K562 (cell line): ENCODE data around the gene TTLL3. TPM values are rescaled to one million over a fixed set of nuclear protein-coding genes. Genes with fewer than 3 reads are reported as not detected.
A peak's percentile ranks its signal among the peaks of the same experiment; 100 is the strongest.

Experiments
- LARP7 ChIP-seq: fragments of 450-650 bp; IDR thresholded peaks from 2 replicates; pipeline ENCODE4 v1.6.1; 2016
- MTF1 ChIP-seq: fragments of 250-450 bp; sonication (Bioruptor Pico); IDR thresholded peaks from 2 replicates; pipeline ENCODE4 v1.9.0; 2021; ENCODE audit warnings: moderate library complexity, mild to moderate bottlenecking, inconsistent platforms, borderline replicate concordance
- ZNF140 ChIP-seq: fragments of 250-450 bp; sonication (Bioruptor Pico); IDR thresholded peaks from 2 replicates; pipeline ENCODE4 v1.8.0; 2021; ENCODE audit warnings: moderate library complexity, mild to moderate bottlenecking, inconsistent platforms
- ZNF24 ChIP-seq: fragments of 450-650 bp; IDR thresholded peaks from 2 replicates; pipeline ENCODE4 v1.6.1; 2016
- polyA plus RNA-seq, 8 experiments: library from polyadenylated mRNA; depleted of rRNA in 4 of 8; stranded (reverse) in 5 of 8; unstranded in 3 of 8; fragments of >200 nt; fragmentation: Nextera tagmentation in 2 of 8; fragmentation: Illumina TruSeq in 1 of 8; extraction: Ambion mirVana in 2 of 8; extraction: Trizol in 1 of 8; gene quantifications; 2 replicates each; pipeline versions ENCODE4 v1.2.1 to v1.2.3, GENCODE V29; 2011 to 2014; ENCODE audit warnings: inconsistent platforms in 1 of 8, missing spikeins in 1 of 8
- total RNA-seq, 7 experiments: library from RNA; depleted of rRNA in 6 of 7; stranded (reverse); fragments of >200 nt in 6 of 7; fragmentation: Illumina TruSeq in 2 of 7; extraction: Trizol in 2 of 7; gene quantifications; 2 replicates each; pipeline versions ENCODE4 v1.2.1 to v1.2.3, GENCODE V29; 2011 to 2021; ENCODE audit warnings: low replicate concordance in 1 of 7
- TF ChIP-seq, protein P1 (sequence below), 2 experiments: fragments of 450-650 bp; formaldehyde crosslinking in 1 of 2; IDR thresholded peaks; 2 replicates each; pipeline versions ENCODE4 v1.4.0 to v1.6.1; 2014 to 2020; ENCODE audit warnings: mild to moderate bottlenecking in 2 of 2, borderline replicate concordance in 1 of 2, low read depth in 1 of 2
- TF ChIP-seq, protein P2 (sequence below): fragments of 450-650 bp; formaldehyde crosslinking; IDR thresholded peaks from 2 replicates; pipeline ENCODE4 v1.4.0; 2022; ENCODE audit warnings: missing genetic modification characterization
- TF ChIP-seq, protein P3 (sequence below): fragments of 450-650 bp; IDR thresholded peaks from 2 replicates; pipeline ENCODE4 v1.6.1; 2018; ENCODE audit warnings: mild to moderate bottlenecking, low read depth; ENCODE audit not compliant: partially characterized antibody
- TF ChIP-seq, protein P4 (sequence below): fragments of 250-450 bp; sonication (Bioruptor Pico); IDR thresholded peaks from 2 replicates; pipeline ENCODE4 v1.5.0; 2020; ENCODE audit warnings: mild to moderate bottlenecking, borderline replicate concordance
- TF ChIP-seq, protein P5 (sequence below): sonication (generic); formaldehyde crosslinking; IDR thresholded peaks from 2 replicates; pipeline ENCODE4 v1.8.0; 2023; ENCODE audit warnings: mild to moderate bottlenecking, missing genetic modification reagents
- TF ChIP-seq, protein P6 (sequence below): sonication (generic); formaldehyde crosslinking; IDR thresholded peaks from 2 replicates; pipeline ENCODE4 v1.8.0; 2022; ENCODE audit warnings: mild to moderate bottlenecking, low read depth, missing genetic modification reagents

TTLL3 gene
- total and polyA plus RNA-seq, 9 of the 15 experiments (the other 6 are each of a cell fraction or from before 2014, with no cell fraction given), result 8.9 to 106 (median 33.2) TPM

DNA sequence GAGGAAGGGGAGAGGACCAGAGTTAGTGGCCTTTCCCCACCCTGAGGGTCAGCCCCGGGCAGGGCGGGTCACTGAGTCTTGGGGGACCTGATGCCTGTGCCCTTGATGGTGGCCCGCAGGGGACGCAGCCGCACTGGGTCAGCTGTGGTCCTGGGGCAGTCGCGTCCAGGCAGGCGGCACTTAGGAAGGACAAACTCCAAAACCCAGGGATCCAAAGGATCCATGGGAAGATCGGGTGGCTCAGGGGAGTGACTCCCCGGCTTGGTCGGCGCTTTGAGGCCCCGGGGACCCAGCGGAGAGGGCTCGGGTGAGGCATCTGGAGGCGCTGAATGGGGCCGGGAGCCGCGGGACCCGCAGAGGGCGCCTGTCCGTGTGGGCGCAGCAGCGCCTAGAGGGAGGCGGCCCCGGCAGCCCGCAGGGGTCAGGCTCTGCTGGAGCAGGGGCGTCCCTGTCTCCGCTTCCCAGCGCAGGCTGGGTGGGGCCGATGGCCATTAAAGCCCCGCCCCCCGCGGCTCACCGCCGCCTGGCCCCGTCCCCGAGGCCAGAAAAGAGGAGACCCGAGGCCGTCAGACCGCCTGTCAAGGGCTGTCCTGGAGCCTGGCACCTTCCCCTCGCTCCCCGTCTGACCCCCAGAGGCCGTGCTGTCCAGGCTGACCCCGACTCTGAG, 52.5 kb downstream of the TTLL3 start (continued):
- TF ChIP-seq, protein P1, sequence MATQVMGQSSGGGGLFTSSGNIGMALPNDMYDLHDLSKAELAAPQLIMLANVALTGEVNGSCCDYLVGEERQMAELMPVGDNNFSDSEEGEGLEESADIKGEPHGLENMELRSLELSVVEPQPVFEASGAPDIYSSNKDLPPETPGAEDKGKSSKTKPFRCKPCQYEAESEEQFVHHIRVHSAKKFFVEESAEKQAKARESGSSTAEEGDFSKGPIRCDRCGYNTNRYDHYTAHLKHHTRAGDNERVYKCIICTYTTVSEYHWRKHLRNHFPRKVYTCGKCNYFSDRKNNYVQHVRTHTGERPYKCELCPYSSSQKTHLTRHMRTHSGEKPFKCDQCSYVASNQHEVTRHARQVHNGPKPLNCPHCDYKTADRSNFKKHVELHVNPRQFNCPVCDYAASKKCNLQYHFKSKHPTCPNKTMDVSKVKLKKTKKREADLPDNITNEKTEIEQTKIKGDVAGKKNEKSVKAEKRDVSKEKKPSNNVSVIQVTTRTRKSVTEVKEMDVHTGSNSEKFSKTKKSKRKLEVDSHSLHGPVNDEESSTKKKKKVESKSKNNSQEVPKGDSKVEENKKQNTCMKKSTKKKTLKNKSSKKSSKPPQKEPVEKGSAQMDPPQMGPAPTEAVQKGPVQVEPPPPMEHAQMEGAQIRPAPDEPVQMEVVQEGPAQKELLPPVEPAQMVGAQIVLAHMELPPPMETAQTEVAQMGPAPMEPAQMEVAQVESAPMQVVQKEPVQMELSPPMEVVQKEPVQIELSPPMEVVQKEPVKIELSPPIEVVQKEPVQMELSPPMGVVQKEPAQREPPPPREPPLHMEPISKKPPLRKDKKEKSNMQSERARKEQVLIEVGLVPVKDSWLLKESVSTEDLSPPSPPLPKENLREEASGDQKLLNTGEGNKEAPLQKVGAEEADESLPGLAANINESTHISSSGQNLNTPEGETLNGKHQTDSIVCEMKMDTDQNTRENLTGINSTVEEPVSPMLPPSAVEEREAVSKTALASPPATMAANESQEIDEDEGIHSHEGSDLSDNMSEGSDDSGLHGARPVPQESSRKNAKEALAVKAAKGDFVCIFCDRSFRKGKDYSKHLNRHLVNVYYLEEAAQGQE (IDR thresholded peaks at IDR 0.05; ENCODE audit: borderline replicate concordance), result peak; percentile 85
- TF ChIP-seq, protein P1 (CRISPR knock-in tag; IDR thresholded peaks at IDR 0.05; ENCODE audit: low read depth), result no peak
- TF ChIP-seq MTF1 (CRISPR knock-in tag) (no peak), ZNF24 (peak; percentile 55; the same call in 1 of the 2 replicates), LARP7 (peak; percentile 57; the same call in 1 of the 2 replicates), ZNF140 (CRISPR knock-in tag) (no peak)
- TF ChIP-seq, protein P2, sequence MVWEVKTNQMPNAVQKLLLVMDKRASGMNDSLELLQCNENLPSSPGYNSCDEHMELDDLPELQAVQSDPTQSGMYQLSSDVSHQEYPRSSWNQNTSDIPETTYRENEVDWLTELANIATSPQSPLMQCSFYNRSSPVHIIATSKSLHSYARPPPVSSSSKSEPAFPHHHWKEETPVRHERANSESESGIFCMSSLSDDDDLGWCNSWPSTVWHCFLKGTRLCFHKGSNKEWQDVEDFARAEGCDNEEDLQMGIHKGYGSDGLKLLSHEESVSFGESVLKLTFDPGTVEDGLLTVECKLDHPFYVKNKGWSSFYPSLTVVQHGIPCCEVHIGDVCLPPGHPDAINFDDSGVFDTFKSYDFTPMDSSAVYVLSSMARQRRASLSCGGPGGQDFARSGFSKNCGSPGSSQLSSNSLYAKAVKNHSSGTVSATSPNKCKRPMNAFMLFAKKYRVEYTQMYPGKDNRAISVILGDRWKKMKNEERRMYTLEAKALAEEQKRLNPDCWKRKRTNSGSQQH (CRISPR knock-in tag), result no peak
- TF ChIP-seq, protein P3, sequence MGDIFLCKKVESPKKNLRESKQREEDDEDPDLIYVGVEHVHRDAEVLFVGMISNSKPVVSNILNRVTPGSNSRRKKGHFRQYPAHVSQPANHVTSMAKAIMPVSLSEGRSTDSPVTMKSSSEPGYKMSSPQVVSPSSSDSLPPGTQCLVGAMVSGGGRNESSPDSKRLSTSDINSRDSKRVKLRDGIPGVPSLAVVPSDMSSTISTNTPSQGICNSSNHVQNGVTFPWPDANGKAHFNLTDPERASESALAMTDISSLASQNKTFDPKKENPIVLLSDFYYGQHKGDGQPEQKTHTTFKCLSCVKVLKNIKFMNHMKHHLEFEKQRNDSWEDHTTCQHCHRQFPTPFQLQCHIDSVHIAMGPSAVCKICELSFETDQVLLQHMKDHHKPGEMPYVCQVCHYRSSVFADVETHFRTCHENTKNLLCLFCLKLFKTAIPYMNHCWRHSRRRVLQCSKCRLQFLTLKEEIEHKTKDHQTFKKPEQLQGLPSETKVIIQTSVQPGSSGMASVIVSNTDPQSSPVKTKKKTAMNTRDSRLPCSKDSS, result no peak
- TF ChIP-seq, protein P4, sequence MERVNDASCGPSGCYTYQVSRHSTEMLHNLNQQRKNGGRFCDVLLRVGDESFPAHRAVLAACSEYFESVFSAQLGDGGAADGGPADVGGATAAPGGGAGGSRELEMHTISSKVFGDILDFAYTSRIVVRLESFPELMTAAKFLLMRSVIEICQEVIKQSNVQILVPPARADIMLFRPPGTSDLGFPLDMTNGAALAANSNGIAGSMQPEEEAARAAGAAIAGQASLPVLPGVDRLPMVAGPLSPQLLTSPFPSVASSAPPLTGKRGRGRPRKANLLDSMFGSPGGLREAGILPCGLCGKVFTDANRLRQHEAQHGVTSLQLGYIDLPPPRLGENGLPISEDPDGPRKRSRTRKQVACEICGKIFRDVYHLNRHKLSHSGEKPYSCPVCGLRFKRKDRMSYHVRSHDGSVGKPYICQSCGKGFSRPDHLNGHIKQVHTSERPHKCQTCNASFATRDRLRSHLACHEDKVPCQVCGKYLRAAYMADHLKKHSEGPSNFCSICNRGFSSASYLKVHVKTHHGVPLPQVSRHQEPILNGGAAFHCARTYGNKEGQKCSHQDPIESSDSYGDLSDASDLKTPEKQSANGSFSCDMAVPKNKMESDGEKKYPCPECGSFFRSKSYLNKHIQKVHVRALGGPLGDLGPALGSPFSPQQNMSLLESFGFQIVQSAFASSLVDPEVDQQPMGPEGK, result no peak
- TF ChIP-seq, protein P5, sequence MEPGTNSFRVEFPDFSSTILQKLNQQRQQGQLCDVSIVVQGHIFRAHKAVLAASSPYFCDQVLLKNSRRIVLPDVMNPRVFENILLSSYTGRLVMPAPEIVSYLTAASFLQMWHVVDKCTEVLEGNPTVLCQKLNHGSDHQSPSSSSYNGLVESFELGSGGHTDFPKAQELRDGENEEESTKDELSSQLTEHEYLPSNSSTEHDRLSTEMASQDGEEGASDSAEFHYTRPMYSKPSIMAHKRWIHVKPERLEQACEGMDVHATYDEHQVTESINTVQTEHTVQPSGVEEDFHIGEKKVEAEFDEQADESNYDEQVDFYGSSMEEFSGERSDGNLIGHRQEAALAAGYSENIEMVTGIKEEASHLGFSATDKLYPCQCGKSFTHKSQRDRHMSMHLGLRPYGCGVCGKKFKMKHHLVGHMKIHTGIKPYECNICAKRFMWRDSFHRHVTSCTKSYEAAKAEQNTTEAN (CRISPR knock-in tag), result no peak
- TF ChIP-seq, protein P6, sequence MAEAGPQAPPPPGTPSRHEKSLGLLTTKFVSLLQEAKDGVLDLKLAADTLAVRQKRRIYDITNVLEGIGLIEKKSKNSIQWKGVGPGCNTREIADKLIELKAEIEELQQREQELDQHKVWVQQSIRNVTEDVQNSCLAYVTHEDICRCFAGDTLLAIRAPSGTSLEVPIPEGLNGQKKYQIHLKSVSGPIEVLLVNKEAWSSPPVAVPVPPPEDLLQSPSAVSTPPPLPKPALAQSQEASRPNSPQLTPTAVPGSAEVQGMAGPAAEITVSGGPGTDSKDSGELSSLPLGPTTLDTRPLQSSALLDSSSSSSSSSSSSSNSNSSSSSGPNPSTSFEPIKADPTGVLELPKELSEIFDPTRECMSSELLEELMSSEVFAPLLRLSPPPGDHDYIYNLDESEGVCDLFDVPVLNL (CRISPR knock-in tag), result no peak
